Ureter (tissue), 1 donor: Measurements from ENCODE around the gene TIAM2. TPM values are rescaled to one million over a fixed set of nuclear protein-coding genes. Genes with fewer than 3 reads are reported as not detected.
"Not testable (repeated sequence)": the region's sequence is repeated elsewhere in the genome, so short reads cannot be mapped to it uniquely, and the experiment has no call there.

Experiments
- DNase-seq: peaks from one replicate; pipeline ENCODE4 v3.0.0-alpha.2; 2020; ENCODE audit warnings: low spot score
- total RNA-seq: library from RNA; stranded (reverse); gene quantifications from one replicate; pipeline ENCODE4 v1.2.4, GENCODE V29; 2023
- donor health status: DM: yes; HTN: yes; CAD: no.

TIAM2 gene
- total RNA-seq: 12.8 TPM

- no peak for DNase-seq
These were observed at the start of gene TIAM2 for GRCh38 chr6:154995254-154996015. Gene TIAM2 (plus strand): TSS chr6:154995315. CDS start chr6:155129224, 133,909 bp downstream.

DNA sequence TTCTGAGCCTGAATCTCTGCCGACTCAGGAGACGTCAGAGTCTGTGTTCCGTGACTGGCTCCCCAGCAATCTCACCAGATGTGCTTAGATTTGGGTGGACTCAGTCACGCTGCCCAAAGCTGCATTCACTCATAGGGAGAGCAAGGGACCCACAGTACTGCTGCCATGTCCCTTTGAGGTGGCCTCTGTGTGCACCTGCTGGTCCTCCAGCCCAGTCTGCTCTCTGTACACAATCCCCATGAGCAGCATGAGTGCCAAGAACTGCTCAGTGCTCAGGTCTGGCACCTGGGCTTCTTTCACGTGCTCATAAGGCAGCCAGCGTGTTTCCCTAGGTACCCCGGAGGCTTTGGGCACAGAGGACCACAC is 44.2 kb upstream of the TIAM2 start:
- DNase-seq: no peak

DNA sequence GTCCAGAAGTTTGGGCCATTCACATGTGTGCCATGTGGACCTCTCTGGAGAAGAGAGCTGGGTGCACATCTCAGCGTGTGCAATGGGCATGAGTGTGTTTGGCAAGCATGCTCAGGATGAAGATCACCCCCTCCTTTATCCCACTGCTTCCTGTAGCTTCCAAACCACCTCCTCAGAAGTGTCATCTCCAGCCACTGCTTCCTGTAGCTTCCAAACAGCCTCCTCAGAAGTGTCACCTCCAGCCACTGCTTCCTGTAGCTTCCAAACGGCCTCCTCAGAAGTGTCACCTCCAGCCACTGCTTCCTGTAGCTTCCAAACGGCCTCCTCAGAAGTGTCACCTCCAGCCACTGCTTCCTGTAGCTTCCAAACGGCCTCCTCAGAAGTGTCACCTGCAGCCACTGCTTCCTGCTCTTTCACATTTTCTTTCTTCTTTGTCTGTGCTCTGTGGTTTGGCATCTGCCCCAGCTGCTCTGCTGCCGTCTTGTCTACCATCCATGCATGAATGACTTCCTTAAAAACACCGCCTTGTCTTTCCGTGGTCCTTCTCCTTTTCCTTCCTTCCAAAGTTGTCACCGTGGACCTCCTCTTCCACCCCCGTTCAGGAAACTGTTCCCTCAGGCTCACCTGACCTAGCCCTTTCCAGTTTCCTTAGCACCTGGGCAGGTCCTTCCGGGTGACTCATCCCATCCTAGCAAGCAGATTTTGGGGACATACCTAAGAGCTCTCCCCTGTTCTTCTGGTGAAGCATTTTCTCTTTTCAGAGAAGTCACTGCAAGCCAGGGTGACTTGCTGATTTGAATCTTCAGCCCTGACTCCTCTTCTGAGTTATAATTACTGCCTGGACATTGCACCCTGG is 43.5 kb upstream of the TIAM2 start:
- no peak for DNase-seq

DNA sequence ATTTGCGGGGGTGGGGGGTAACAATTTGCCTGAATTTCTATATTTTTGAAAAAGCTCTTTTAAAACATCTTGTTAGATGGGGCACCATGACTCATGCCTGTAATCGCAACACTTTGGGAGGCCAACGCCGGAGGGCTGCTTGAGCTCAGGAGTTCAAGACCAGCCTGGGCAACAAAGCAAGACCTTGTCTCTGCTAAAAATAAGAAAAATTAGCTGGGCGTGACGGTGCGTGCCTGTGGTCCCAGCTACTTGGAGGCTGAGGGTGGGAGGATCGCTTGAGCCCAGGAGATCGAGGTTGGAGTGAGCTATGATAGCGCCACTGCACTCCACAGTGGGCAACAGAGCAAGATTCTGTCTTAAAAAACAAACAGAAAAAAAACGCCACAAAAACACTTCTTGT is 41.5 kb upstream of the TIAM2 start:
- no peak for DNase-seq

DNA sequence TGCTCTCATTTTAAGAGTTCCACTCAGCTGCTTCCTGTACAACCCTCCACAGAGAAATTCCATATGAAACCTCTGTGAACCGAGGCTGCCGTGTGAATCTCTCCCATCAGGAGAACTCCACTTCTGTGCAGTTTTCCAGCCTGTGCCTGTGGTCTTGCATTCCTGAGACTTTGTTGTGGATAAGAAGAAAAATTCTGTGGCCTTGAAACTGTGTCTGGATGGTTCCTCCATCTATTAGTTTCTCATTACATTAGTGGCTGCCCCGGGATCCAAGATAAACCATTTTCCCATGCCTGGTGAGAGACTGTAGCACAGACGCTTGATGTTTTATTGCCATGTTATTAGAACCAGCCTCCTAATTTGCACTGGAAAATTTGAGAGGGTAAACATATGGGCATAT is 40.8 kb upstream of the TIAM2 start:
- no peak for DNase-seq

DNA sequence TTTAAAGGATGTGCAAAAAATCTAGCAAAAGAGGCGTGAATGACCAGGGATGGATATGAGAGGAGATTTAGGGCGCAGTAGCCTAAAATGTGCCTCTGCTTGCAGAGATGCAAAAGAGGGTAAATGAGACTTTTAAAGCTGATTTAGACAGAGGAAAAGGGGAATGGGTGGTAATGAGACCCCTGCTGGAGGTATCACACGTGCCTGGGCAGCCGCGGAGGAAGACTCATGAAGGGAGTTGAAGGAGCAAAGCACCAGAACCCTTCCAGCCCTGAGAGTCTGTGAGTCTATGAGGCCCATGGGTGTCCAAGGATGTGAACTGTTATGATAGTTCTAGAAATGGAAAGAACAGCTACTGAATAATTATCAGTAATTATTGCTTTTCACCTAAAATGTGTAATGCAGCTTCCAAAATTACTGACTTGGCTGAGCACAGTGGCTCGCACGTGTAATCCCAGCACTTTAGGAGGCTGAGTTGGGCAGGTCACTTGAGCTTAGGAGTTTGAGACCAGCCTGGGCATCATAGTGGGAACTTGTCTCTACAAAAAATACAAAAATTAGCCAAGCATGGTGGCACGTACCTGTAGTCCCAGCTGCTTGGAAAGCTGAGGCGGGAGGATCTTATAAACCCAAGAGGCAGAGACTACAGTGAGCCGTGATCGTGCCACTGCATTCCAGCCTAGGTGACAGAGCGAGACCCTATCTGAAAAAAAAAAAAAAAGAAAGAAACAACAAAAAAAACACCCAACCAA is 38.2 kb upstream of the TIAM2 start:
- no peak for DNase-seq

GRCh38 chr6:154958469-154958868 is 36.6 kb upstream of the TIAM2 start:
- DNase-seq: no peak

DNA sequence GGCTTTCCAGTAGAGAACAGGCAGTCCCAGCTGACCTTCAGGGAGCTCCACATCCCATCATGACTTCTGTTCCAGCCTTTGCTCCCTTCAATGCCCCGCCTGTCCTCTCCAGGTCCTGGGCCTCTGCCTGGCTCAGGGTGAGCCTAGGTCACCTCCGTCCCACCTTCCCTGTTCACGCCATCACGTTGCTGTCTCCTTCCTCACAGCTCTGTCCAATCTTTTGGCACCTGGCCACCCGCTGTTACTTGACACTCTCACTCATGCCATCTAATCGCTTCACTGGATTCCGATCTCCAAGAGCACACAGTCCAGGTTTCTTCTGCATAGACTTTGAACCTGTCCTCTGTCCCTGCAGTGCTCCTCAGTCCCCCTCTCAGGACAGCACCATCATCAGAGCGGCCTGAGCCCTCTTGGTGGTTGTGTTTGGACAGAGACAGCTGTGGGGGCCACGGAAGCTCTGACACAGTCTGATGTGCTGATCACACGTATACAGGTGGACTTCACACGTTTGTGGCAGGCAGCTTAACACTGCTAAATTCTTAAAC is 34.7 kb upstream of the TIAM2 start:
- no peak for DNase-seq

GRCh38 chr6:154960854-154961530 is 34.1 kb upstream of the TIAM2 start:
- DNase-seq: no peak

DNA sequence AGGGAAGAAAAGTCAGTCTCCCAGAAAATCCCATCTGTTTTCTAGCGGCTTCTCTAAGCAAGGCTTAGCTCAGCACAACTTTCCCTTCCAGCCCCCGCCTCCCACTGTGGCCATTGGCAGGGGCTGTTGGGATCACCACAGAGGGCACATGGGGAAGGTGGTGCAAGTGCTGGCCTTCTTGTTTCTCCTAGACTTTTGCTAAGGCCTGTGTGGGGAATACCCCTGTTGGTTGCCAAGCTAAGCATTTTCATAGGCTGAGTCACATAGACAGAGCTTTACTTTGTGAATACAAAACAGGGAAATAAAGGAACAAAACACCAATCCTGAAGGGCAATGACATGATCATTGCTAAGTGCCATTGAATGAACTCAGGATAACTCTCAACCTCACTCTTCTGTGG is 32.4 kb upstream of the TIAM2 start:
- DNase-seq: no peak

DNA sequence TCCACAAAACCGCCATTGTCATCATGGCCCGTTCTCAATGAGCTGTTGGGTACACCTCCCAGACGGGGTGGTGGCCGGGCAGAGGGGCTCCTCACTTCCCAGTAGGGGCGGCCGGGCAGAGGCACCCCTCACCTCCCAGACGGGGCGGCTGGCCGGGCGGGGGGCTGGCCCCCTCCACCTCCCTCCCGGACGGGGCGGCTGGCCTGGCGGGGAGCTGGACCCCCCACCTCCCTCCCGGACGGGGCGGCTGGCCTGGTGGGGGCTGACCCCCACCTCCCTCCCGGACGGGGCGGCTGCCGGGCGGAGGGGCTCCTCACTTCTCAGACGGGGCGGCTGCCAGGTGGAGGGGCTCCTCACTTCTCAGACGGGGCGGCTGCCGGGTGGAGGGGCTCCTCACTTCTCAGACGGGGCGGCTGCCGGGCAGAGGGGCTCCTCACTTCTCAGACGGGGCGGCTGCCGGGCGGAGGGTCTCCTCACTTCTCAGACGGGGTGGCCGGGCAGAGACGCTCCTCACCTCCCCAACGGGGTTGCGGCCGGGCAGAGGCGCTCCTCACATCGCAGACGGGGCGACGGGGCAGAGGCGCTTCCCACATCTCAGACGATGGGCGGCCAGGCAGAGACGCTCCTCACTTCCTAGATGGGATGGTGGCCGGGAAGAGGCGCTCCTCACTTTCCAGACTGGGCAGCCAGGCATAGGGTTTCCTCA is 28.9 kb upstream of the TIAM2 start:
- not testable (repeated sequence) for DNase-seq

DNA sequence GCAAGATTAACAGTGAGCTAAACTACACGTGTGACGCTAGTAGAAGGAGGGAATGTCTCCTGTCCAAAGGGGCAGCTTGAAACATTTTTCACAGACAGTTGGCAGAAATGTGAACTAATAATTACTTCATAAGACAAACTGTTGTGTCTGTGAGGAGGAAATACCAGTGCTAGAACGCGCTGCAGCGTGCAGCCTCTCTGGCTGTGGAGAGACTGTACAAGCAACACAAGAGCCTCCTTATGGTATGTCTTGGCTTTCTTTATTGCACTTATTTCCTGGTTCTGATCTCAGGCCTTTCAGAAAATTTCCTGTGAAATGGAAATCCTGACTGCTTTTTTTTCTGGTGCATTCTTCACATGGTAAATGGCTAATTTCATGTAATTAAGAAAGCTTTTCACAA is 25.3 kb upstream of the TIAM2 start:
- no peak for DNase-seq

DNA sequence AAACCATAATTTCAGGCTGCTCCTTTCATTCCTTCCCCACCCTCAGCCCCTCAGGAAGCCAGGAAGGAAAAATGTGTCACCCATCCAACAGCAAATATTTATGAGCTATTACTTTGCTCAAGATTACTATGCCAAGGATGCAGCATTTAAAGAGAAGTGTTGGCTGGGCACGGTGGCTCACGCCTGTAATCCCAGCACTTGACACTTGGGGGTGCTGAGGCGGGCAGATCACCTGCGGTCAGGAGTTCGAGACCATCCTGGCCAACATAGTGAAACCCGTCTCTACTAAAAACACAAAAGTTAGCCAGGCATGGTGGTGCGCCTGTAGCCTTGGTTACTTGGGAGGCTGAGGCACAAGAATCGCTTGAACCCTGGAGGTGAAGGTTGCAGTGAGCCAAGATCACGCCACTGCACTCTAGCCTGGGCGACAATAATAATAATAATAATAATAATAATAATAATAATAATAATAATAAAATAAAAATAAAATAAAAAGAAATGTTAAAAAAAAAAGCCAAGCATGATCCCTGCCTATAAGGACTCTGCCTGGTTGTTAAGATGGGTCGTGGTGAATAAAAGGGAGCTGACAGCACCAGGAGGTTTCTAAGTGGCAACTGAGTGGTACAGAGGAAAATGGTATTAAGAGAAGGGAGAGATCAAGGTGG is 20.5 kb upstream of the TIAM2 start:
- no peak for DNase-seq

GRCh38 chr6:154977588-154977987 is 17.5 kb upstream of the TIAM2 start:
- DNase-seq: no peak

DNA sequence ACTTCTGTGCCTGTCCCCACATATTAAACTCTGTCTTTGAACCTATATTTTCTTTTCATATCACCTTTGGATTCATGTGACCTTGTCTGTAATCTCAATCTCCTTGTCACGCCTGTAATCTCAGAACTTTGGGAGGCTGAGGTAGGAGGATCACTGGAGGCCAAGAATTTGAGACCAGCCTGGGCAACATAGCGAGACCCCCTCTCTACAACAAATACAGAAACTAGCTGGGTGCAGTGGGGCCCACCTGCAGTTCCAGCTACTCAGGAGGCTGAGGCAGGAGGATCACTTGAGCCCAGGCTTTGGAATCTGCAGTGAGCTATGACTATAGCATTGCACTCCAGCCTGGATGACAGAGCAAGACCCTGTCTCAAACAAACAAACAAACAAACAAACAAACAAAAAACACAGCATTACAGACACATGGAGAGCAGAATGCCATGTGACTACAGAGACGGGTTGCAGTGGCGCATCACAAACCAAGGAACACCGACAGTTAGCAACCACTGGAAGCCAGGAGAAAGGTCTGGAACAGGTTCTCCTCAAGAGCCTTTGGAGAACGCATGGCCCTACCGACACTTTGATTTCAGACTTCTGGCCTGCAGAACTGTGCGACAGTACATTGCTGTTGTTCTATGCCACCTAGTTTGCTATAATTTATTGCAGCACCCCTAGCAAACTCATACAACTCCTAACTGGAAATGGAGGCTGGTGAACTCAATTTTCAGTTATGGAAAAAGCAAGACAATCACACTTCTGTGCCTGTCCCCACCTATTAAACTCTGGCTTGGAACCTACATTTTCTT is 14.6 kb upstream of the TIAM2 start:
- no peak for DNase-seq

DNA sequence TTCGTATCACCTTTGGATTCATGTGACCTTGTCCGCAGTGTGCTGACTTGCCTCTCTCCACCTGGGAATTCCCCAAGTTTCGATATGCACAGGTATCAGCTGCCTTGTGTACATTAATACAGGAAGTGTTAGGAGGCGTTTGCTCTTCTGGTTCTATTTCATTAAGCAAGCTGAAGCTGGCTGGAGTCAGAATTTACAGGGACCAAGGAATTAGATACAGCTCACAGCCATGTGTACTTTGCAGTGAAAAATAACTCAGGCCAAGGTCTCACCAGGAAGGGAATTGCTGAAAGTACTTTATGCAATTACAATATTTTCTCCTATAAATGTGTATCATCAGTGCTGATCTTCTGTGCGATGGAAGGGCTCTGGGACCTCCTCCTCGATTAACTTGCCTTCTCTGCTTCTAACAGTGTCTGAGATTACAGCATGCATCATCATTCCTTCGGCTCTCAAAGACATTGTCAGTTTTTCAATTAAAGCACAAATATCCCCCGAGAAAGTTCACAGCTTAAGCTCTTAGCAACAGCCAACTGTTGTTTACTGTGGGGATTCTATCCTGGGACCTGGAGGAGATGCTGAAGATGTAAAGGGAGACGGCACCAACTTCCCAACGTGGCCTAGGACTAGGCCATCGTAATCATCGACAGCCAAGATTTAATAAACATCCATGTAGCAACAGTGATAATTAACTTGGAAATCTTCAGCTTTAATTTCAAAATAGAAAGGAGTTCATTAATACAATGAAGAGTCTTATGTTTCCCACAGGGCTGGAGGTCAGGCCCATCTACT is 13.8 kb upstream of the TIAM2 start:
- no peak for DNase-seq

- no peak for DNase-seq
These were observed 11.0 kb upstream of the TIAM2 start for GRCh38 chr6:154984146-154984545.

DNA sequence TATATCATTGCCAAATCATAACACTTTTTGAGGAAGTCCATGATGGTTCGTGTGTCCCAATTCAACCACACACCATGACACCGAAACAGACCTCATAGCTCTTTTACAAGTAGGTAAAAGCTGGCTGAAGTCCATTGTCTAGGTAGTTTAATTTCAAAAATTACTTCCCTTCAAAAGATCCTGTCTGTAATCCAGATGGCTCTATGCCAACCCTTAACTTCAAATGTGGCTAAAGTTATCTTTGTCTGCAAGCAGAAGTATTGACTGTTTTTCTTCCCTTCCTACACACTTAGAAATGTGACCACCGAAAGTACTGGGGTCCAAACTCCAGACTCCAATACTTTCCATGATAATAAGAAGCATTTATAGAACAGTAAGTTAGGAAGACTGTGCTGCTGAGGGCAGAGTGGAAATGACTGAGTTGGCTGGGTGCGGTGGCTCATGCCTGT is 8.3 kb upstream of the TIAM2 start:
- no peak for DNase-seq

GRCh38 chr6:154989448-154989847 is 5.7 kb upstream of the TIAM2 start:
- DNase-seq: no peak
